ENCODE measurements around the gene RSRC1. TPM values are rescaled to one million over a fixed set of nuclear protein-coding genes. Genes with fewer than 3 reads are reported as not detected.

RSRC1 gene
- total RNA-seq, 1 experiment from 2014 or later = 49.4 TPM

DNA sequence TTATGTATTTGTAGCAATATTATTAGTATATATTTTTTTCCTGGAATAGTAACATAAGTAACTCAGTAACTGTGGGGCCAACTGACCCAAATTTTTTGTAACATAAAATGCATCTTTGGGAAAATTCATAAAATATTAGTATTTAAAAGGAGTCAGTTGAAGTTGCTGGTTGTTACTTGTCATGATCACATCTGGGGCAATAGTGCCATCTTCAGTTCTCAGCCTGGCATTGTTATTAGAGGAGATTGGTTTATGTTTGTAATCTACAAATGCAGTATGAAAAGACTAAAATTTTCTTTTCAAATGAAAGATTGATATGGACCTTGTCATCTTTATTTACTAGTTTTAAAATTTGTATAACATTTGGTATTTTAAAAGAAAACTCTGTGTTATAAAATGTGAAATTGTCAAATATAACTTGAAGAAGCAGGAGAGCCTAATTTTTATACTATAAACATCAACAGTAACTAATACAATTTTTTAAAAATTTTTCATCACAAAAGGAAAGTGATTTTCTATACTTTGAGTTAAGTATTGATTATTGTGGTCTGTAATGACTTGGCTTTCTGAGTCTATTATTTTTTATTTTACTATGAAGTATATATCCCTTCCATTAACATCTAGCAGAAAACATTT is 422.3 kb downstream of the RSRC1 start:
- peak; percentile 32 for DNase-seq (ENCODE audit: low read depth, low spot score)
- no peak for ATAC-seq
- ChIA-PET CTCF (interaction anchor here (0.7 kb wide), 1 partner anchor 129 kb away, joined by 3 read pairs; no protein-coding TSS in a partner anchor), POLR2A (no interaction called here)
- Histone ChIP-seq H3K27me3 (ENCODE audit: control insufficient read depth, insufficient read depth, low read length) (no peaks in the 10 kb centered on the region), H3K4me3 (ENCODE audit: low read depth in 2 of 2, low read length in 2 of 2) (no peak overlapping the region), H3K36me3 (ENCODE audit: control insufficient read depth, insufficient read depth, low read length) (no peaks in the 10 kb centered on the region; the same call in 1 of the 2 replicates), H3K27ac (ENCODE audit: low read length) (no peak overlapping the region), H3K9me3 (ENCODE audit: control insufficient read depth, insufficient read depth, low read depth, low read length) (no peaks in the 10 kb centered on the region), H3K4me1 (ENCODE audit: control insufficient read depth, insufficient read depth, low read length) (no peaks in the 10 kb centered on the region)
- intact Hi-C loops (cut with micrococcal nuclease; ENCODE audit: unreplicated experiment) (loop anchor here (5.0 to 10.0 kb wide), 4 partner anchors 97 to 997 kb away; no protein-coding TSS in a partner anchor), in situ Hi-C loops (cut with HindIII; ENCODE audit: low pct_unique_long_range_greater_than_20kb, low sequenced_read_pairs) (no loop called here)
- BruUV-seq (replicated peaks) = no TSS peak
- TF ChIP-seq, protein P1, sequence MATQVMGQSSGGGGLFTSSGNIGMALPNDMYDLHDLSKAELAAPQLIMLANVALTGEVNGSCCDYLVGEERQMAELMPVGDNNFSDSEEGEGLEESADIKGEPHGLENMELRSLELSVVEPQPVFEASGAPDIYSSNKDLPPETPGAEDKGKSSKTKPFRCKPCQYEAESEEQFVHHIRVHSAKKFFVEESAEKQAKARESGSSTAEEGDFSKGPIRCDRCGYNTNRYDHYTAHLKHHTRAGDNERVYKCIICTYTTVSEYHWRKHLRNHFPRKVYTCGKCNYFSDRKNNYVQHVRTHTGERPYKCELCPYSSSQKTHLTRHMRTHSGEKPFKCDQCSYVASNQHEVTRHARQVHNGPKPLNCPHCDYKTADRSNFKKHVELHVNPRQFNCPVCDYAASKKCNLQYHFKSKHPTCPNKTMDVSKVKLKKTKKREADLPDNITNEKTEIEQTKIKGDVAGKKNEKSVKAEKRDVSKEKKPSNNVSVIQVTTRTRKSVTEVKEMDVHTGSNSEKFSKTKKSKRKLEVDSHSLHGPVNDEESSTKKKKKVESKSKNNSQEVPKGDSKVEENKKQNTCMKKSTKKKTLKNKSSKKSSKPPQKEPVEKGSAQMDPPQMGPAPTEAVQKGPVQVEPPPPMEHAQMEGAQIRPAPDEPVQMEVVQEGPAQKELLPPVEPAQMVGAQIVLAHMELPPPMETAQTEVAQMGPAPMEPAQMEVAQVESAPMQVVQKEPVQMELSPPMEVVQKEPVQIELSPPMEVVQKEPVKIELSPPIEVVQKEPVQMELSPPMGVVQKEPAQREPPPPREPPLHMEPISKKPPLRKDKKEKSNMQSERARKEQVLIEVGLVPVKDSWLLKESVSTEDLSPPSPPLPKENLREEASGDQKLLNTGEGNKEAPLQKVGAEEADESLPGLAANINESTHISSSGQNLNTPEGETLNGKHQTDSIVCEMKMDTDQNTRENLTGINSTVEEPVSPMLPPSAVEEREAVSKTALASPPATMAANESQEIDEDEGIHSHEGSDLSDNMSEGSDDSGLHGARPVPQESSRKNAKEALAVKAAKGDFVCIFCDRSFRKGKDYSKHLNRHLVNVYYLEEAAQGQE (IDR thresholded peaks at IDR 0.05; ENCODE audit: insufficient read depth in 1 of 2, low read depth in 2 of 2, low read length in 1 of 2) = no peak
- TF ChIP-seq, protein P2, sequence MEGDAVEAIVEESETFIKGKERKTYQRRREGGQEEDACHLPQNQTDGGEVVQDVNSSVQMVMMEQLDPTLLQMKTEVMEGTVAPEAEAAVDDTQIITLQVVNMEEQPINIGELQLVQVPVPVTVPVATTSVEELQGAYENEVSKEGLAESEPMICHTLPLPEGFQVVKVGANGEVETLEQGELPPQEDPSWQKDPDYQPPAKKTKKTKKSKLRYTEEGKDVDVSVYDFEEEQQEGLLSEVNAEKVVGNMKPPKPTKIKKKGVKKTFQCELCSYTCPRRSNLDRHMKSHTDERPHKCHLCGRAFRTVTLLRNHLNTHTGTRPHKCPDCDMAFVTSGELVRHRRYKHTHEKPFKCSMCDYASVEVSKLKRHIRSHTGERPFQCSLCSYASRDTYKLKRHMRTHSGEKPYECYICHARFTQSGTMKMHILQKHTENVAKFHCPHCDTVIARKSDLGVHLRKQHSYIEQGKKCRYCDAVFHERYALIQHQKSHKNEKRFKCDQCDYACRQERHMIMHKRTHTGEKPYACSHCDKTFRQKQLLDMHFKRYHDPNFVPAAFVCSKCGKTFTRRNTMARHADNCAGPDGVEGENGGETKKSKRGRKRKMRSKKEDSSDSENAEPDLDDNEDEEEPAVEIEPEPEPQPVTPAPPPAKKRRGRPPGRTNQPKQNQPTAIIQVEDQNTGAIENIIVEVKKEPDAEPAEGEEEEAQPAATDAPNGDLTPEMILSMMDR (IDR thresholded peaks at IDR 0.05) = peak; percentile 75; the same call in 1 of the 2 replicates
- TF ChIP-seq SIN3A (IDR thresholded peaks at IDR 0.05; ENCODE audit: borderline replicate concordance, insufficient read depth, low read depth, low read length) = no peak

- Histone ChIP-seq H3K4me3 (ENCODE audit: low read depth in 2 of 2, low read length in 2 of 2) (no peak overlapping the region), H3K9me3 (ENCODE audit: control insufficient read depth, insufficient read depth, low read depth, low read length) (no peaks in the 10 kb centered on the region), H3K36me3 (ENCODE audit: control insufficient read depth, insufficient read depth, low read length) (no peaks in the 10 kb centered on the region; the same call in 1 of the 2 replicates), H3K27me3 (ENCODE audit: control insufficient read depth, insufficient read depth, low read length) (no peaks in the 10 kb centered on the region), H3K27ac (ENCODE audit: low read length) (no peak overlapping the region), H3K4me1 (ENCODE audit: control insufficient read depth, insufficient read depth, low read length) (no peaks in the 10 kb centered on the region)
- no peak for TF ChIP-seq TCF7L2 (IDR thresholded peaks at IDR 0.05; ENCODE audit: low read depth, low read length)
- no peak for TF ChIP-seq POLR2AphosphoS5 (IDR thresholded peaks at IDR 0.05; ENCODE audit: low read depth, low read length)
- TF ChIP-seq SIN3A (IDR thresholded peaks at IDR 0.05; ENCODE audit: borderline replicate concordance, insufficient read depth, low read depth, low read length) = no peak
- TF ChIP-seq, protein P2 (IDR thresholded peaks at IDR 0.05) = no peak
- TF ChIP-seq, protein P1 (IDR thresholded peaks at IDR 0.05; ENCODE audit: insufficient read depth in 1 of 2, low read depth in 2 of 2, low read length in 1 of 2) = no peak
- no TSS peak for BruUV-seq (replicated peaks)
- POLR2A ChIA-PET = no interaction called here
- ATAC-seq (no peak), DNase-seq (ENCODE audit: low read depth, low spot score) (no peak)
- in situ Hi-C loops (cut with HindIII; ENCODE audit: low pct_unique_long_range_greater_than_20kb, low sequenced_read_pairs) (no loop called here), intact Hi-C loops (cut with micrococcal nuclease; ENCODE audit: unreplicated experiment) (loop anchor here (5.0 to 10.0 kb wide), 4 partner anchors 101 to 1001 kb away; no protein-coding TSS in a partner anchor)
- CTCF ChIA-PET = no interaction called here
These were observed 426.0 kb downstream of the RSRC1 start for GRCh38 chr3:158535918-158536317.
